Measurements from ENCODE around the gene SYT8. TPM values are rescaled to one million over a fixed set of nuclear protein-coding genes. Genes with fewer than 3 reads are reported as not detected.
"Not testable (repeated sequence)": the region's sequence is repeated elsewhere in the genome, so short reads cannot be mapped to it uniquely, and the experiment has no call there.

The SYT8 gene
- total and polyA plus RNA-seq, 7 donors: 0.04 to 0.28 (median 0.06) TPM; not detected in 4

- peak overlapping the region; percentile 84 for H3K27ac ChIP-seq
- intact Hi-C loops (cut with DNase I): loop anchor here (5.0 kb wide), 4 partner anchors 35 to 265 kb away; partner anchors contain the start of genes TNNT3 (in 2 of the 2) and TNNI2 (in 1 of the 2)
- DNase-seq (peak; percentile 85 to 93), ATAC-seq (peak; percentile 86 to 94 (median 92))
- H3K36me3 ChIP-seq (ENCODE audit: insufficient read depth in 1 of 2, low read depth in 1 of 2): peaks cover 0 to 4% of the 10 kb centered on the region in 2 donors
- no peaks in the 10 kb centered on the region for H3K27me3 ChIP-seq (ENCODE audit: insufficient read depth in 3 of 3, low read length in 2 of 3)
- peaks cover 20% of the 10 kb centered on the region for H3K4me1 ChIP-seq
- no peak overlapping the region for H3K4me3 ChIP-seq
- 16 to 32% (median 23%) methylated on average over 20 to 23 of the region's 23 CpGs for WGBS, 3 donors
- no peaks in the 10 kb centered on the region for H3K9me3 ChIP-seq
- peak; percentile 94 for TF ChIP-seq CTCF (IDR thresholded peaks at IDR 0.05)
These were observed 47.8 kb downstream of the SYT8 start for GRCh38 chr11:1882265-1883238.

GRCh38 chr11:1883346-1884302, 48.8 kb downstream of the SYT8 start:
- H3K27me3 ChIP-seq (ENCODE audit: insufficient read depth in 3 of 3, low read length in 2 of 3): no peaks in the 10 kb centered on the region
- no peak overlapping the region for H3K4me3 ChIP-seq
- no peak for ATAC-seq
- peaks cover 0 to 4% of the 10 kb centered on the region in 2 donors for H3K36me3 ChIP-seq (ENCODE audit: insufficient read depth in 1 of 2, low read depth in 1 of 2)
- WGBS, 3 donors: 87 to 92% (median 88%) methylated on average over 14 of the region's 14 CpGs
- DNase-seq: no peak
- peak overlapping the region; percentile 84 for H3K27ac ChIP-seq
- no peaks in the 10 kb centered on the region for H3K9me3 ChIP-seq
- peaks cover 29% of the 10 kb centered on the region for H3K4me1 ChIP-seq
- no peak for TF ChIP-seq CTCF (IDR thresholded peaks at IDR 0.05)
- intact Hi-C loops (cut with DNase I): loop anchor here (5.0 kb wide), 4 partner anchors 34 to 264 kb away; partner anchors contain the start of genes TNNT3 (in 2 of the 2) and TNNI2 (in 1 of the 2)

GRCh38 chr11:1884303-1884700, 49.5 kb downstream of the SYT8 start:
- no peak for TF ChIP-seq CTCF (IDR thresholded peaks at IDR 0.05)
- Histone ChIP-seq H3K27me3 (ENCODE audit: insufficient read depth in 3 of 3, low read length in 2 of 3) (no peaks in the 10 kb centered on the region), H3K9me3 (no peaks in the 10 kb centered on the region), H3K36me3 (ENCODE audit: insufficient read depth in 1 of 2, low read depth in 1 of 2) (peaks cover 0 to 4% of the 10 kb centered on the region in 2 donors), H3K27ac (no peak overlapping the region), H3K4me1 (peaks cover 36% of the 10 kb centered on the region), H3K4me3 (no peak overlapping the region)
- ATAC-seq (no peak), DNase-seq (no peak)
- 93 to 94% (median 93%) methylated on average over 5 of the region's 5 CpGs for WGBS, 3 donors
- intact Hi-C loops (cut with DNase I): loop anchor here (5.0 kb wide), 4 partner anchors 33 to 263 kb away; partner anchors contain the start of genes TNNT3 (in 2 of the 2) and TNNI2 (in 1 of the 2)

GRCh38 chr11:1886551-1886950, 51.8 kb downstream of the SYT8 start:
- H3K9me3 ChIP-seq; H3K27me3 ChIP-seq (ENCODE audit: insufficient read depth in 3 of 3, low read length in 2 of 3); H3K27ac ChIP-seq; ATAC-seq; intact Hi-C loops (cut with DNase I); DNase-seq; H3K4me3 ChIP-seq; H3K36me3 ChIP-seq (ENCODE audit: insufficient read depth in 1 of 2, low read depth in 1 of 2): not testable (repeated sequence)
- 79 to 92% (median 80%) methylated on average over 13 of the region's 13 CpGs for WGBS, 3 donors
- peaks cover 48% of the 10 kb centered on the region for H3K4me1 ChIP-seq

Other genes starting within 250 kb of the SYT8 start
- gene KRTAP5-1, start 249.7 kb upstream of the SYT8 start, total RNA-seq: not detected
- gene KRTAP5-1, start 249.7 kb upstream of the SYT8 start, polyA plus RNA-seq: not detected
- not detected for gene KRTAP5-2, start 236.7 kb upstream of the SYT8 start, total RNA-seq
- not detected for gene KRTAP5-2, start 236.7 kb upstream of the SYT8 start, polyA plus RNA-seq
- not detected for gene KRTAP5-3, start 226.5 kb upstream of the SYT8 start, total RNA-seq
- gene KRTAP5-3, start 226.5 kb upstream of the SYT8 start, polyA plus RNA-seq: not detected
- gene KRTAP5-4, start 212.9 kb upstream of the SYT8 start, total RNA-seq: not detected
- not detected for gene KRTAP5-4, start 212.9 kb upstream of the SYT8 start, polyA plus RNA-seq
- gene KRTAP5-5, start 205.2 kb upstream of the SYT8 start, total RNA-seq: not detected
- not detected for gene KRTAP5-5, start 205.2 kb upstream of the SYT8 start, polyA plus RNA-seq
- gene KRTAP5-6, start 137.8 kb upstream of the SYT8 start, total RNA-seq: not detected
- not detected for gene KRTAP5-6, start 137.8 kb upstream of the SYT8 start, polyA plus RNA-seq
- gene IFITM10, start 84.4 kb upstream of the SYT8 start, total RNA-seq: 1 to 10 TPM; 1.6 to 6.1 (median 2.7) TPM
- gene IFITM10, start 84.4 kb upstream of the SYT8 start, polyA plus RNA-seq: 1 to 10 TPM in 1 of 3 donors, under 1 TPM in 2; 0.70 to 1.2 (median 0.83) TPM
- 100 to 1,000 TPM; 343 to 950 (median 608) TPM for gene CTSD, start 71.1 kb upstream of the SYT8 start, total RNA-seq
- 1,000 to 10,000 TPM in 2 of 3 donors, 100 to 1,000 TPM in 1; 674 to 1,317 (median 1,217) TPM for gene CTSD, start 71.1 kb upstream of the SYT8 start, polyA plus RNA-seq
- 1,000 to 10,000 TPM in 3 of 4 donors, 100 to 1,000 TPM in 1; 985 to 3,047 (median 2,750) TPM for gene TNNI2, start 4.0 kb downstream of the SYT8 start, total RNA-seq
- gene TNNI2, start 4.0 kb downstream of the SYT8 start, polyA plus RNA-seq: 1,000 to 10,000 TPM; 1,614 to 6,537 (median 3,259) TPM
- gene LSP1, start 18.1 kb downstream of the SYT8 start, total RNA-seq: 10 to 100 TPM; 14.4 to 27.1 (median 19.1) TPM
- 10 to 100 TPM in 1 of 3 donors, 1 to 10 TPM in 2; 7.5 to 11.5 (median 9.4) TPM for gene LSP1, start 18.1 kb downstream of the SYT8 start, polyA plus RNA-seq
- 1 to 10 TPM; 1.6 to 8.9 (median 2.4) TPM for gene PRR33, start 56.9 kb downstream of the SYT8 start, total RNA-seq
- under 1 TPM; 0.16 to 1.00 (median 0.61) TPM for gene PRR33, start 56.9 kb downstream of the SYT8 start, polyA plus RNA-seq
- 1,000 to 10,000 TPM; 1,884 to 7,638 (median 4,017) TPM for gene TNNT3, start 84.7 kb downstream of the SYT8 start, total RNA-seq
- gene TNNT3, start 84.7 kb downstream of the SYT8 start, polyA plus RNA-seq: 1,000 to 10,000 TPM; 1,367 to 5,833 (median 3,289) TPM
- gene MRPL23, start 112.3 kb downstream of the SYT8 start, total RNA-seq: 10 to 100 TPM; 46.3 to 91.8 (median 66.9) TPM
- gene MRPL23, start 112.3 kb downstream of the SYT8 start, polyA plus RNA-seq: 100 to 1,000 TPM in 2 of 3 donors, 10 to 100 TPM in 1; 75.4 to 163 (median 130) TPM
- over 10,000 TPM in 1 of 4 donors, 1,000 to 10,000 TPM in 3; 2,069 to 10,740 (median 4,409) TPM for gene H19, start 162.9 kb downstream of the SYT8 start, total RNA-seq
- 1,000 to 10,000 TPM; 1,446 to 5,104 (median 4,933) TPM for gene H19, start 162.9 kb downstream of the SYT8 start, polyA plus RNA-seq

All from psoas muscle (tissue), 8 donors.